HG03354 (cell line): ENCODE data around the gene LYZL2.
"Not testable (repeated sequence)": the region's sequence is repeated elsewhere in the genome, so short reads cannot be mapped to it uniquely, and the experiment has no call there.

Source experiments
- ATAC-seq: cut with Tn5 transposase; IDR thresholded peaks from one replicate; pipeline ENCODE4 v1.9.1; 2021; ENCODE audit warnings: mild to moderate bottlenecking; ENCODE audit not compliant: unreplicated experiment, poor library complexity, severe bottlenecking

The LYZL2 gene

DNA sequence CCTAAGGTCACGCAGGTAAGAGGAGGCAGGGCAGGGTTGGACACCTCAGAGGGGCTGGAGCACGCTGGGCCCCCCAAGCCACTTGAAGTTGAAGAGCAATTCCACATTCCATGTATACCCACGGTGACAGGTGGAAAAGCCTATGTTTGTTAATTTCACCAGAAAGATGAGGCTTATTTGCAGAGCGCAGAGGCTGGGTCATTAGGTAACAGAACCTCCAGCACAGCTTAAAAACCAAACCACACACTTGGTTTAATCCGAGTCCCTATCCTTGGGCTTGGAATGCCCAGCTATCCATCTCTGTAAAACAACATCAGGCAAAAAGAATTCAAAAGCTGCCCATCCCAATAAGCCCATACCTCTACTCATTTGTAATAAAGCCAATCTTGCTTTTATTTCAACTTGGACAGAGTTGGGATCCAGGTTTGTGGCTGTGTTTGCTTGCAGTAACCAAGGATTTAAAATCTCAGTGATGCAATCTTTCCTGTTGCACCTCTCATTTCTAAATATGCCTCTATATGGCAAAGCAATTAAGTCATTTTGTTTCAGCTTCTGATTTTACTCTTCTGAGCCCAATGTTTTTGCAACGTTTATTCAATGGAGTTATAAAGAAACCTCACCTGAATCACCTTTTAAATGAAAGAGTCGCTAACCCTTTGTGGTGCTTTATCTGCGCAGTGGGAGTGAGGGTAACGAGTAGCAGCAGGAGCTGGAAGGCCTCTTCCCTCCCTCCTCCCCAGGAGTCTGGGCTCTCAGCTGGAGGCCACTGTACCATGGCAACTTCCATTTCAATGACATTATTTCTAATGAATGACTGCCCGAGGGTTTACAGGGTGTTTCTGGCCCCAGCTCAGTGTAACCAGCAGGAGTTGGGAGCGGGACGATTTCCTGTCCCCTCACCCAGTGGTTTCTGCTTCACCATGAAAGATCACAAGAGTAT lies 32.8 kb downstream of the LYZL2 start:
- not testable (repeated sequence) for ATAC-seq

DNA sequence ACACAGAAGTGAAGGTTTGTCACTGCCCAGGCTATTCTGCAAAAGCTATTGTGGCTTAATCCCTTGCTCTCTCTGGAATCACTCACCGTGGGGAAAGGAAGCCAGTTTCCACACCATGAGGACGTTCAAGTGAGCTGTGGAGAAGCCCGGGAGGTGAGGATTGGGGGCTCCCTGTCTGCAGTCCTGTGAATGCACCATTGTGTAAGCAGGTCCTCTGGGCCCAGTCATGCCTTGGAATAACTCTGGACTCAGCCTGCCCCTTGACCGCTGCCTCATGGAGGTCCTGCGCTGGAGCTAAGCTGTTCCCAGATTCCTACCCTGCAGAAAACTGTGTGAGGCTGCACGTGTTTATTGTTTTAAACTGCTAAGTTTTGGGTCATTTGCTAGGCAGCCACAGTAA lies 33.5 kb downstream of the LYZL2 start:
- no peak for ATAC-seq

- no peak for ATAC-seq
Measured at GRCh38 chr10:30594077-30594476, 35.5 kb downstream of the LYZL2 start.

DNA sequence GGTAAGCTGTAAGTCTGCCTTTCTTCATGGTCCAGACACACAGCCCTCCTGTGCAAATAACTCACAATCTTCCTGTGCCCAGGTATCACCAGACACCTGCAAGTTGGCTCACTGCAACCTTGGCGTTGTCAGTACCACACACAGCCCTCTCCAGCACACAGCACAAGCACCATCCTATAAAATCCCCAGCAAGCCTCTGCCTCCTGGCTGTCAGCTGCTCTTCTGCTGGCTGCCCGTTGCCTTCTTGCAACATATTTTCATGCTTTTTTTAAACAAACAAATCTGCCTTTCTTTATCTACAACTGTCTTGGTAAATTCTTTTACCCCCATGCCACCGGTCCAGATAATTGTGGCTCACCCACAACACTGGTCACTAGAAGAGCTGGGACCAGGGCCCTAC lies 36.8 kb downstream of the LYZL2 start:
- ATAC-seq: not testable (repeated sequence)

DNA sequence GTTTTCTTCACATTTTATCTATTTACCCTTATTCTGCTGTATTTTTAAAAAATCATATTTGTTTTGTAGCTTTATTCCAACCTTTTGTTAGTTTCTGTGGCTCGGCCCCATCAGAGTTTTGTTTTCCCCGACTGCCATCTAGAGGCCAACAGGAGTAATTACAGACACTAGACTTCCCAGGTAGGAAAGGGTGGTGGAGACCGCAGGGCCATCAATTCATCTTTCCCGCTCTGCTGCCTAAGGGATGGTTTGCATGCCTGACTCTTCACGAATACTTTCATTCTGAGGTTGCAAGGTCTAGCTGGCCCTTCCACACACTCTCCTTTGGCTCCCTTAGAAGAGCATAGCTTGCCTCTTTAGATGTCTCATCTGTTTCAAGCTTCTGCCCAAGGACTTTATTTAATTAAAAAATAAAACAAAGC lies 38.3 kb downstream of the LYZL2 start:
- ATAC-seq: no peak

- no peak for ATAC-seq
Measured at GRCh38 chr10:30589441-30589840, 40.1 kb downstream of the LYZL2 start.

GRCh38 chr10:30587522-30588031 lies 42.0 kb downstream of the LYZL2 start:
- ATAC-seq: peak; percentile 79

DNA sequence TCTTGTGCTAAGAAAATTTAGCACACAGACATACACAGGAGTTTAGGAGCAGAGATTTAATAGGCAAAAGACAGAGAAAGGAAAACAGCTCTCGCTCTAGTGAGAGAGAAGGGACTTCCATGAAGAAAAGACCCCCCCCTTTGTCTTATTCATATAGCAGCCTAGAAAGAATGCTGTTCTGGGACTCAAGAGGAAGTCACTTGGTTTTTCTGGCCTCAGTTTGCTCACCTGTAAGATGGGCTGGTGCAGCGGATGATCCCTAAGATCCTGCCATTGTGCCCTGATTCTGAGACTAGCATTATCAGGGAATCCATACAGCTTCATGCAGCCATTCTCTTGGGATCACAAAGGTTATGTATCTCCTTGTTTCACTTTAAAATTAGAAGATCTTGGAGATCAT lies 42.7 kb downstream of the LYZL2 start:
- ATAC-seq: no peak

- ATAC-seq: peak; percentile 60
Measured at GRCh38 chr10:30583778-30584415, 45.7 kb downstream of the LYZL2 start.

GRCh38 chr10:30581779-30582380 lies 47.7 kb downstream of the LYZL2 start:
- ATAC-seq: no peak

DNA sequence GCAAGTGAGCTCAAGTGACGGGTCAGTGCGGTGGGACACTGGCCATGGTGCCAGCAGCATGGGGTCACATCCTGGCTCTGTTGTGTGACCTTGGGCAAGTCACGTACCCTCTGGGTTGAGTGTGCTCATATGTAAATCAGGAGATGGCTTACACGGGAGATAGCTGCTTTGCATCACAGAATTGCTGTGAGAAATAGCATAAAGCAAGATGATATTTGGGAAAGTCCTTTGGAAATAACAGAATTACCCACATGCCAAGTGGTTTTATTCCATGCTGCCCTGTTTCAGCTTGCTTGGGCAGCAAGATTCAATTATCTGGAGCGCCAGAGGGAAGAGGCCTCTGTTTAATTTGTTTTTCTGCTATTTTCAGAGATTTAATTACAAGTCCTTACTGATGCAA lies 48.9 kb downstream of the LYZL2 start:
- no peak for ATAC-seq

GRCh38 chr10:30580241-30580640 lies 49.3 kb downstream of the LYZL2 start:
- ATAC-seq: no peak

GRCh38 chr10:30579574-30579973 lies 50.0 kb downstream of the LYZL2 start:
- ATAC-seq: no peak

GRCh38 chr10:30577048-30577447 lies 52.5 kb downstream of the LYZL2 start:
- ATAC-seq: no peak

GRCh38 chr10:30576641-30577040 lies 52.9 kb downstream of the LYZL2 start:
- ATAC-seq: no peak

GRCh38 chr10:30574432-30574796 lies 55.1 kb downstream of the LYZL2 start:
- ATAC-seq: no peak

DNA sequence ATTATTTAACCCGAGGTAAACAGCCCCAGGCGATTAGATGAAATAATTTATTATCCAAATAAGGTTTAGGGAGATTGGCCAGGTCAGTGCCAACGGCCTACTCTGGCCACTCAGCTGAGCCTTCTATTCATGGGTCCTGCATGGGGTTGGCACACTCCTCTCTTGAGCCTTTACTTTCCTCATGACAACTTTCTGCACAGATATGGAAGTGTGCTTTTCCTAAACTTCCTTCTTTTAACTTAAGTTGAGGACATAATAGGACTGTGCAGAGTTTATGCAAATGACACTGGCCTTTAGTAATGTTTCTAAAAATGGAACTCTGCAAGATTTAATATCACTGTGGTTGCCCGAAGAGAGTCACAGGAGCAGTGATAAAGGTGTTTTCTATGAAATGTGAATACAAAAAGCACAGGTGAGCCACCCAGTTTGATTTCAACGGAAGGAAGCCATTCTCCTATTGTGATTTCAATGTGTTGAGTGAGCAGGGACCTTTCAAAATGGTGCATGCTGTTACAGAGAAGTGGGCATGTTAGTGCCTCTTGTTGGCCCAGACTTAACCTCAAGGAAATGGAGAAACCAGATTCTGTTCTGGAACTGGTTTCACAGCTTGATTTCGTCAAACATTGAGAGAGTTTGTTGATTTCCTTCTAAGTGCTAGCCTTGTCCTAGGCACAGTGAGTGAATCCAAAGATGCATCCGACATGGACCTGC lies 55.7 kb downstream of the LYZL2 start:
- no peak for ATAC-seq

GRCh38 chr10:30565449-30565848 lies 64.1 kb downstream of the LYZL2 start:
- ATAC-seq: no peak

DNA sequence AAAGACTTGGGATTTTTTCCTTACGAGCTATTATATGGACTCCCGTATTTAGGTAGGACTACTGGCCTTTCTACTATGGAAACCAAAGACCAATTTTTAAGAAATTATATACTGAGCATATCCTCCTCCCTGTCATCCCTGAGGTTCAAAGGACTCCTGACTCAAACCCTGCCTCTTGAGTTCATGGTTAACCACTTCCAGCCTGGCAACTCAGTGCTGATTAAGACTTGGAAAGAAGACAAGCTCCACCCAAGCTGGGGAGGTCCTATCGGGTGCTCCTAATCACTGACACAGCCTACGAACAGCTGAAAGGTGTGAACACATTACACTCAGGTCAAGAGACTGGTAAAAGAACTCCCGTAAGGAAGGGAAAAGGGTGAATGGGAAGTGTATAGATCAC lies 66.8 kb downstream of the LYZL2 start:
- no peak for ATAC-seq
